HL-60 (cell line): Measurements from ENCODE around the gene C17orf100.

Source experiments
- GABPA ChIP-seq: IDR thresholded peaks from 2 replicates; pipeline ENCODE4 v1.6.1; 2012; ENCODE audit warnings: low read depth
- POLR2AphosphoS5 ChIP-seq: IDR thresholded peaks from 2 replicates; pipeline ENCODE4 v1.6.1; 2012; ENCODE audit warnings: low read depth
- SPI1 ChIP-seq: IDR thresholded peaks from 2 replicates; pipeline ENCODE4 v1.6.1; 2012; ENCODE audit warnings: low read depth, mild to moderate bottlenecking, borderline replicate concordance
- TF ChIP-seq, protein P1 (sequence below): IDR thresholded peaks from one replicate; pipeline ENCODE4 v1.5.1; 2011; ENCODE audit warnings: low read length, control low read depth, inconsistent platforms; ENCODE audit not compliant: insufficient read depth
- TF ChIP-seq, protein P2 (sequence below): IDR thresholded peaks from 2 replicates; pipeline ENCODE4 v1.6.1; 2012; ENCODE audit warnings: low read depth; ENCODE audit not compliant: insufficient replicate concordance

DNA sequence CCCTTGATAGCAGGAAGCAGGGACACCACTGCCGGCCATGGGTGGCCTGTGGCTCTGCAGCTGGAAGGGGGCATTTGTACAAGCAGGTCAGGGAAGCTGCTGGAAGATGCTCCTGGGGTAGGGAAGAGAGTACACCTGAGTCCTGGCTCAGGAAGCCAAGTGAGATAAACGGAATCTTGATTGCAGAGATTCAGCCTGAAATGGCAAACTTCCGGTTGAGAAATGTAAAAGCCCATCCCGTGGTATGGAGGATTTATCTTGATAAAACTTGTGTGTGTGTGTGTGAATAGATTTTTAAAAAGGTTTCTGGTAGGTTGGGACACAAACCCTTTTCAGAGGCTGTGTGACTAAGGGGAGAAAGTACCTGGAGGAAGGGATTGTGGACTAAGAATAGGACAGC is 29.6 kb downstream of the C17orf100 start:
- TF ChIP-seq, protein P1, sequence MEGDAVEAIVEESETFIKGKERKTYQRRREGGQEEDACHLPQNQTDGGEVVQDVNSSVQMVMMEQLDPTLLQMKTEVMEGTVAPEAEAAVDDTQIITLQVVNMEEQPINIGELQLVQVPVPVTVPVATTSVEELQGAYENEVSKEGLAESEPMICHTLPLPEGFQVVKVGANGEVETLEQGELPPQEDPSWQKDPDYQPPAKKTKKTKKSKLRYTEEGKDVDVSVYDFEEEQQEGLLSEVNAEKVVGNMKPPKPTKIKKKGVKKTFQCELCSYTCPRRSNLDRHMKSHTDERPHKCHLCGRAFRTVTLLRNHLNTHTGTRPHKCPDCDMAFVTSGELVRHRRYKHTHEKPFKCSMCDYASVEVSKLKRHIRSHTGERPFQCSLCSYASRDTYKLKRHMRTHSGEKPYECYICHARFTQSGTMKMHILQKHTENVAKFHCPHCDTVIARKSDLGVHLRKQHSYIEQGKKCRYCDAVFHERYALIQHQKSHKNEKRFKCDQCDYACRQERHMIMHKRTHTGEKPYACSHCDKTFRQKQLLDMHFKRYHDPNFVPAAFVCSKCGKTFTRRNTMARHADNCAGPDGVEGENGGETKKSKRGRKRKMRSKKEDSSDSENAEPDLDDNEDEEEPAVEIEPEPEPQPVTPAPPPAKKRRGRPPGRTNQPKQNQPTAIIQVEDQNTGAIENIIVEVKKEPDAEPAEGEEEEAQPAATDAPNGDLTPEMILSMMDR, result no peak
- TF ChIP-seq SPI1 (no peak), GABPA (no peak), POLR2AphosphoS5 (no peak)
- TF ChIP-seq, protein P2, sequence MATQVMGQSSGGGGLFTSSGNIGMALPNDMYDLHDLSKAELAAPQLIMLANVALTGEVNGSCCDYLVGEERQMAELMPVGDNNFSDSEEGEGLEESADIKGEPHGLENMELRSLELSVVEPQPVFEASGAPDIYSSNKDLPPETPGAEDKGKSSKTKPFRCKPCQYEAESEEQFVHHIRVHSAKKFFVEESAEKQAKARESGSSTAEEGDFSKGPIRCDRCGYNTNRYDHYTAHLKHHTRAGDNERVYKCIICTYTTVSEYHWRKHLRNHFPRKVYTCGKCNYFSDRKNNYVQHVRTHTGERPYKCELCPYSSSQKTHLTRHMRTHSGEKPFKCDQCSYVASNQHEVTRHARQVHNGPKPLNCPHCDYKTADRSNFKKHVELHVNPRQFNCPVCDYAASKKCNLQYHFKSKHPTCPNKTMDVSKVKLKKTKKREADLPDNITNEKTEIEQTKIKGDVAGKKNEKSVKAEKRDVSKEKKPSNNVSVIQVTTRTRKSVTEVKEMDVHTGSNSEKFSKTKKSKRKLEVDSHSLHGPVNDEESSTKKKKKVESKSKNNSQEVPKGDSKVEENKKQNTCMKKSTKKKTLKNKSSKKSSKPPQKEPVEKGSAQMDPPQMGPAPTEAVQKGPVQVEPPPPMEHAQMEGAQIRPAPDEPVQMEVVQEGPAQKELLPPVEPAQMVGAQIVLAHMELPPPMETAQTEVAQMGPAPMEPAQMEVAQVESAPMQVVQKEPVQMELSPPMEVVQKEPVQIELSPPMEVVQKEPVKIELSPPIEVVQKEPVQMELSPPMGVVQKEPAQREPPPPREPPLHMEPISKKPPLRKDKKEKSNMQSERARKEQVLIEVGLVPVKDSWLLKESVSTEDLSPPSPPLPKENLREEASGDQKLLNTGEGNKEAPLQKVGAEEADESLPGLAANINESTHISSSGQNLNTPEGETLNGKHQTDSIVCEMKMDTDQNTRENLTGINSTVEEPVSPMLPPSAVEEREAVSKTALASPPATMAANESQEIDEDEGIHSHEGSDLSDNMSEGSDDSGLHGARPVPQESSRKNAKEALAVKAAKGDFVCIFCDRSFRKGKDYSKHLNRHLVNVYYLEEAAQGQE, result no peak
